Common myeloid progenitor, CD34-positive (primary cell): Measurements from ENCODE around the gene XIAP.
"Not testable (repeated sequence)": the region's sequence is repeated elsewhere in the genome, so short reads cannot be mapped to it uniquely, and the experiment has no call there.

ENCODE experiments used
- CTCF ChIA-PET: fragments of 350-600 bp; sonication (Branson Sonifier 250); formaldehyde crosslinking; loops from one replicate; lab custom pipeline; 2021; ENCODE audit warnings: antibody characterized with exemption; lab: Charles Lee
- POLR2A ChIA-PET: fragments of 350-600 bp; sonication (Branson Sonifier 250); formaldehyde crosslinking; loops from one replicate; lab custom pipeline; 2021; ENCODE audit warnings: antibody characterized with exemption; lab: Charles Lee
- DNase-seq, 3 donors: peaks; one replicate each; pipeline versions ENCODE4 v3.0.0 to v3.0.0-alpha.2; 2013
- H3K27ac ChIP-seq, 2 experiments: 1 replicate in 1 of 2; 2 replicates in 1 of 2; pipeline ENCODE4 v1.7.0; 2013; ENCODE audit warnings: inconsistent platforms in 2 of 2, low read length in 2 of 2, mild to moderate bottlenecking in 2 of 2, low read depth in 1 of 2, moderate library complexity in 1 of 2; ENCODE audit not compliant: severe bottlenecking in 2 of 2, insufficient read depth in 1 of 2, poor library complexity in 1 of 2
- H3K27me3 ChIP-seq, 5 experiments: replicated peaks in 2 of 5; 1 replicate in 3 of 5; 2 replicates in 2 of 5; pipeline versions ENCODE4 v1.6.1 to v1.7.0; 2013; ENCODE audit warnings: low read length in 4 of 5, mild to moderate bottlenecking in 2 of 5, moderate library complexity in 2 of 5, inconsistent platforms in 1 of 5; ENCODE audit not compliant: insufficient read depth in 5 of 5, control insufficient read depth in 4 of 5
- H3K36me3 ChIP-seq, 4 experiments: 1 replicate in 2 of 4; 2 replicates in 2 of 4; pipeline versions ENCODE4 v1.6.1 to v1.7.0; 2013; ENCODE audit warnings: low read length in 3 of 4, control low read depth in 1 of 4, mild to moderate bottlenecking in 1 of 4; ENCODE audit not compliant: control insufficient read depth in 4 of 4, insufficient read depth in 4 of 4
- H3K4me1 ChIP-seq, 4 experiments: 1 replicate in 3 of 4; 2 replicates in 1 of 4; pipeline versions ENCODE4 v1.6.1 to v1.7.1; 2013; ENCODE audit warnings: low read length in 3 of 4, mild to moderate bottlenecking in 3 of 4, control low read depth in 1 of 4, inconsistent platforms in 1 of 4, moderate library complexity in 1 of 4; ENCODE audit not compliant: control insufficient read depth in 4 of 4, insufficient read depth in 4 of 4; ENCODE audit errors: control extremely low read depth in 1 of 4
- H3K4me3 ChIP-seq, 7 experiments: 1 replicate in 4 of 7; 2 replicates in 3 of 7; pipeline versions ENCODE4 v1.5.1 to v1.7.0; 2013; ENCODE audit warnings: mild to moderate bottlenecking in 7 of 7, low read length in 6 of 7, moderate library complexity in 6 of 7, inconsistent platforms in 2 of 7, low read depth in 2 of 7, control low read depth in 1 of 7; ENCODE audit not compliant: insufficient read depth in 4 of 7, control insufficient read depth in 1 of 7; ENCODE audit errors: extremely low read depth in 1 of 7
- H3K9me3 ChIP-seq, 5 experiments: 1 replicate in 4 of 5; 2 replicates in 1 of 5; pipeline versions ENCODE4 v1.6.1 to v1.7.1; 2013; ENCODE audit warnings: low read length in 4 of 5, mild to moderate bottlenecking in 2 of 5, inconsistent platforms in 1 of 5, low read depth in 1 of 5, moderate library complexity in 1 of 5; ENCODE audit not compliant: control insufficient read depth in 4 of 5, insufficient read depth in 2 of 5; ENCODE audit errors: control extremely low read depth in 1 of 5
- WGBS: methylation state at CpG from one replicate; pipeline ENCODE4 v1.1.5; 2013; ENCODE audit not compliant: insufficient coverage; 5-methylcytosine and 5-hydroxymethylcytosine counted together

The XIAP gene

DNA sequence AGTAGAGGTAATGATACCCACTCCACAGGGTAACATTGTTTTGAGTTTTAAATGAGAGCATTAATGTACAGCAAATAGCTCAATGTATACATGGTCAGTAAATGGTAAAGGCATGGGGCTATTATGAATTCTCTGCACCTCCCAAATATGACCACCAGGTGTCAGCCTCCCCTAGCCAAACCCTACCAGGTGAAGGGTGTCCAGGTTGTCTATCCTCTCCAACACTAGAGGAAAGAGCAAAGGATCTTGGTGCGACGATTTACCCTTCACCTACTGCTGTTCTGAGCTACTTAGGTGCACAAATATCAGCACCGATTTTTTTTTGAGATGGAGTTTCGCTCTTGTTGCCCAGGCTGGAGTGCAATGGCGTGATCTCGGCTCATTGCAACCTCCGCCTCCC lies 26.5 kb upstream of the XIAP start:
- no peaks in the 10 kb centered on the region for H3K27me3 ChIP-seq
- H3K36me3 ChIP-seq, result no peaks in the 10 kb centered on the region
- no peak overlapping the region for H3K27ac ChIP-seq
- H3K9me3 ChIP-seq, result no peaks in the 10 kb centered on the region
- no peak overlapping the region for H3K4me3 ChIP-seq
- 64% methylated on average over 7 of the region's 7 CpGs for WGBS
- POLR2A ChIA-PET, result interaction anchor here (0.9 kb wide), 1 partner anchor 126 kb away, joined by 3 read pairs; no protein-coding TSS in a partner anchor
- CTCF ChIA-PET, result interaction anchor here (0.9 to 2.3 kb wide), 14 partner anchors 11 to 195 kb away, joined by 3 to 12 read pairs (median 4); no protein-coding TSS in a partner anchor
- peak; percentile 43 to 69 (median 60) for DNase-seq
- H3K4me1 ChIP-seq, result no peaks in the 10 kb centered on the region

GRCh38 chrX:123834116-123834515 lies 25.7 kb upstream of the XIAP start:
- no peaks in the 10 kb centered on the region for H3K36me3 ChIP-seq
- no peak overlapping the region for H3K27ac ChIP-seq
- WGBS, result 67% methylated on average over 1 of the region's 1 CpG
- DNase-seq, result no peak
- no peaks in the 10 kb centered on the region for H3K4me1 ChIP-seq
- CTCF ChIA-PET, result interaction anchor here (1.0 to 2.3 kb wide), 9 partner anchors 12 to 194 kb away, joined by 3 to 12 read pairs (median 4); no protein-coding TSS in a partner anchor
- no peaks in the 10 kb centered on the region for H3K9me3 ChIP-seq
- POLR2A ChIA-PET, result no interaction called here
- no peaks in the 10 kb centered on the region for H3K27me3 ChIP-seq
- no peak overlapping the region for H3K4me3 ChIP-seq

DNA sequence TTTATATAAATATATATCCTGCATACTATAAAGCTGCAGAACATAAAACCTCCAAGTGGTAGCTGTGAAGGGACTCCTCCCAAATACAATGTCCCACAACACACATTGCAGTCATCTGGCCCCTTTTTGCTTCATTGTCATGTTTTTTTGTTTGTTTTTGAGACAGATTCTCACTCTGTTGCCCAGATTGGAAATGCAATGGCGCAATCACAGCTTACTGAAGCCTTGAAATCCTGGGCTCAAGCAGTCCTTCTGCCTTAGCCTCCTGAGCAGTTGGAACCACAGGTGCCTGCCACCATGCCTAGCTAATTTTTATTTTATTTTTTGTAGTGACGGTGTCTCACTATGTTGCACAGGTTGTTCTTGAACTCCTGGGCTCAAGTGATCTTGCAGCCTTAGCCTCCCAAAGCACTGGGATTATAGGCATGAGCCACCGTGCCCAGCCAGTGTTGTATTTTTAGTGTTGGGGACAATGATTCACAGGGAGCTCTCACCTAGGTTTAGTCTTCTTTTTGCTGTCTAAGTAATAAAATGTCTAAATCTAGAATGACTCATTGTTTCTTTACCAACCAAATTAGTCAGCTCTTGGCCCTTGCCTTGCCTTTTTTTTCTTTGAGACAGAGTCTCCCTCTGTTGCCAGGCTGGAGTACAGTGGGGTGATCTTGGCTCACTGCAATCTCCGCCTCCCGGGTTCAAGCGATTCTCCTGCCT lies 24.0 kb upstream of the XIAP start:
- Histone ChIP-seq H3K4me1 (no peaks in the 10 kb centered on the region), H3K36me3 (no peaks in the 10 kb centered on the region), H3K27ac (no peak overlapping the region), H3K4me3 (no peak overlapping the region), H3K9me3 (no peaks in the 10 kb centered on the region), H3K27me3 (no peaks in the 10 kb centered on the region)
- ChIA-PET POLR2A (no interaction called here), CTCF (interaction anchor here (0.7 to 1.4 kb wide), 5 partner anchors 22 to 267 kb away, joined by 3 to 4 read pairs (median 3); no protein-coding TSS in a partner anchor)
- DNase-seq, result no peak
- WGBS, result 94% methylated on average over 5 of the region's 6 CpGs

DNA sequence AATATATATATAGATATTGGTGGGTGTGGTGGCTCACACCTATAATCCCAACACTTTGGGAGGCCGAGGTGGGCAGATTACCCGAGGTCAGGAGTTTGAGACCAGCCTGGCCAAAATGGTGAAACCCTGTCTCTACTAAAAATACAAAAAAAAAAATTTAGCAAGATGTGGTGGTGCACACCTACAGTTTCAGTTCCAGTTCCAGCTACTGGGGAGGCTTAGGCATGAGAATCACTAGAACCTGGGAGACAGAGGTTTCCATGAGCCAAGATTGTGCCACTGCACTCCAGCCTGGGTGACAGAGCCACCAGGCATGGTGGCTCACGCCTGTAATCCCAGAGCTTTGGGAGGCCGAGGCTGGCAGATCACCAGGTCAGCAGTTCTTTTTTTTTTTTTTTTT lies 14.7 kb upstream of the XIAP start:
- DNase-seq, H3K4me1 ChIP-seq, H3K9me3 ChIP-seq, CTCF ChIA-PET, H3K36me3 ChIP-seq, H3K27ac ChIP-seq, H3K27me3 ChIP-seq, H3K4me3 ChIP-seq, POLR2A ChIA-PET: not testable (repeated sequence)
- WGBS, result 100% methylated on average over 2 of the region's 4 CpGs

DNA sequence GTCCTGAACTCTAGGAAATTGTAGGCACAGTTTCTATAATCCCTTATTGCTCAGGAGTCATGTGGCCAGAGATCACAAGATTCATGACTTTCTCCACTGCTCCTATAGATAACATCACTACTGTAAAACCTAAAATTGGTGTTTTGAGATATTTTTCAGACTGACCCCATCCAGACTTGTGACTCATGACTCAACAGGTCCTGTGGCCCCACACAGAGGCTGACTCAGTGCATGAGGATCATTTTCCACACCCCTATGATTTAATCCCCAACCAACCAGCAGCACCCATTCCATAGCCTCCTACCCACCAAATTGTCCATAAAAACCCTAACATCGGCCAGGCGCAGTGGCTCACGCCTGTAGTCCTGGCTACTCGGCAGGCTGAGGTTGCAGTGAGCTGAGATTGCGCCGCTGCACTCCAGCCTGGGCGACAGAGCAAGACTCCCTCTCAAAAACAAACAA lies 13.2 kb upstream of the XIAP start:
- Histone ChIP-seq H3K4me3 (no peak overlapping the region), H3K27me3 (no peaks in the 10 kb centered on the region), H3K36me3 (no peaks in the 10 kb centered on the region), H3K9me3 (no peaks in the 10 kb centered on the region), H3K27ac (no peak overlapping the region), H3K4me1 (peaks cover 0 to 3% (median 0%) of the 10 kb centered on the region in 4 experiments)
- ChIA-PET POLR2A (no interaction called here), CTCF (no interaction called here)
- DNase-seq, result no peak
- WGBS, result 94% methylated on average over 7 of the region's 7 CpGs

- H3K4me1 ChIP-seq, result peaks cover 0 to 3% (median 0%) of the 10 kb centered on the region in 4 experiments
- no peaks in the 10 kb centered on the region for H3K9me3 ChIP-seq
- no peak overlapping the region for H3K4me3 ChIP-seq
- H3K36me3 ChIP-seq, result no peaks in the 10 kb centered on the region
- no CpG with 5 or more reads among the region's 2 CpGs for WGBS
- POLR2A ChIA-PET, result no interaction called here
- H3K27me3 ChIP-seq, result no peaks in the 10 kb centered on the region
- DNase-seq, result no peak
- no peak overlapping the region for H3K27ac ChIP-seq
- CTCF ChIA-PET, result no interaction called here
Measured at GRCh38 chrX:123847056-123847455, 12.8 kb upstream of the XIAP start.

DNA sequence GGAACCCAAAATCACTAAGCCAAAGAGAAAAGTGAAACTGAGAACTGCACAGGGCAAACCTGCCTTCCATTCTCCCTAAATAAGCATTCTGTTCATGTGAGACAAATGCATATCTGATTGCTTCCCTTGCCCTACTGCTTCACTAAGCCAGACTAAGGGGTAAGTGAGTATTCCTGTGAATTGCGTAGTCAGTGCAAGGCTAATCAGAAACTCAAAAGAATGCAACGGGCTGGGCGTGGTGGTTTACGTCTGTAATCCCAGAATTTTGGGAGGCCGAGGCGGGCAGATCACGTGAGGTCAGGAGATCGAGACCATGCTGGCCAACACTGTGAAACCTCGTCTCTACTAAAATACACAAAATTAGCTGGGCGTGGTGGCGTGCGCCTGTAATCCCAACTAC lies 10.8 kb upstream of the XIAP start:
- POLR2A ChIA-PET, result no interaction called here
- Histone ChIP-seq H3K4me3 (no peak overlapping the region), H3K36me3 (no peaks in the 10 kb centered on the region), H3K27ac (no peak overlapping the region), H3K4me1 (peaks cover 0 to 3% (median 0%) of the 10 kb centered on the region in 4 experiments), H3K9me3 (no peaks in the 10 kb centered on the region), H3K27me3 (no peaks in the 10 kb centered on the region)
- DNase-seq, result no peak
- WGBS, result 97% methylated on average over 10 of the region's 12 CpGs
- CTCF ChIA-PET, result no interaction called here
